Sciatic nerve (tissue), 2 donors: Measurements from ENCODE around the gene GALNT2. TPM values are rescaled to one million over a fixed set of nuclear protein-coding genes. Genes with fewer than 3 reads are reported as not detected.
A peak's percentile ranks its signal among the peaks of the same experiment; 100 is the strongest.

Experiments used
- ATAC-seq: fragments of 200-7000 bp; cut with Tn5 transposase; one replicate; pipeline ENCODE4 v1.9.1; 2020; ENCODE audit warnings: mild to moderate bottlenecking, moderate library complexity
- DNase-seq: peaks from one replicate; pipeline ENCODE4 v3.0.0-alpha.2; 2020; ENCODE audit warnings: low spot score
- intact Hi-C: fragments of 100-400 bp; cut with DNase I; formaldehyde crosslinking; loops from one replicate; pipeline ENCODE4 v1.14.2; 2022
- total RNA-seq: library from RNA; stranded (reverse); fragmentation: NEBNext Ultra II Directional; extraction: Animal tissue kit (Norgen Biotek cat#: 25700); gene quantifications from one replicate; pipeline ENCODE4 v1.2.1, GENCODE V29; 2021
- donor health status: DM: no; HTN: no; CAD: no.
- donor health status: DM: no; HTN: no; CAD: no.

The GALNT2 gene
- total RNA-seq, 1 donor from 2014 or later, result 67.3 TPM

DNA sequence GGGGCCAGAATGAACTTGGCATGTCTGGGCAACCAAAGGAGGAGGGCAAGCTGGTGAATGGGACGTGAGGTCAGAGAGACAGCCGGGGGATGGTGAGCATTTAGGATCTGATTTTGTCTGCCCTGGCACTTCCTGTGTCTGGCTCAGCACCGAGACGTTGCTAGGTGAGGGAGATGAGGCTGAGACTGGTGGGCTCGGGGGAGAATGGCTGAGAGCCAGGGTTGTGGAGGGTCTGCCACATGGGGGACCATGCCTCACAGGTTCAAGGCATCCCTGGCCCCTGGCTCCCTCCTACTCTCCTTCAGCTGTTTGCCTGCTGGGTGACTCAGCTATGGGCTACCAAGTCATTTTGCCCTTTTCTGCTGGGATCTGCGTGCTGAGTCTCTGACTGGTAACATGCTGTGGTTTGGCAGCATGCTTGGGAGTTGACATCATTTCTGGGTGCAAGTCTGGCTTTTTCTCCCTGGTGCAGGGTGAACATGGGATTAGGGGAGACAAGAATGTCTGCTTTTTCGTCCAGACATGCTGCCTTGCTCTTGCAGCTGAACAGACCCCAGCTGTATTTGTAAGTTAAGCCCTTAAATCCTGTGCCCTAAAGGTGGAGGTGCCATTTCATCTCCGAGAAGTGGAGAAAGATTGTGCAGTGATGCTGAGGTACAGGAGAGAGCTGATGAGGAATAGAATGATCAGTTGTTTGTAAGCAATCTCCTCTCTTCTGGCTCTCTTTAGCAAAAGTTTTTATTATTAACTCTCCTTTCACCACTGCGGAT is 17.6 kb downstream of the GALNT2 start:
- intact Hi-C loops, result no loop called here
- peak; percentile 75 for DNase-seq
- peak; percentile 87 for ATAC-seq

DNA sequence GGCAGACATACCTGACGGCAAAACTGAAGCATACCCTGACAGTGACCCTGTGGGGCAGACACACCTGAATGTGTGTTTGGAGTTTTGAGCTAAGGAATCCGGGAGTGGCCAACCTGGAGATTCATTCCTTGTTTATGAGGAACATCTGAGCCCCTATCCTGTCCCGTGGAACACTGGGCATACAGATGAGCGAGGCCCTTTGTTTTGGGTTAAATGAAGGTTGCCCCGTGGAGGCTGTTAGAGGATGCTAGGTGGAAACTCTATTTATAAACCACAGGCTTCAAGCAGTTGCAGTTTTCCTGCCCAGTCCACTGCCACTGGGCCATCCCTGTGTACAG is 18.1 kb downstream of the GALNT2 start:
- DNase-seq (no peak), ATAC-seq (no peak)
- intact Hi-C loops, result no loop called here

DNA sequence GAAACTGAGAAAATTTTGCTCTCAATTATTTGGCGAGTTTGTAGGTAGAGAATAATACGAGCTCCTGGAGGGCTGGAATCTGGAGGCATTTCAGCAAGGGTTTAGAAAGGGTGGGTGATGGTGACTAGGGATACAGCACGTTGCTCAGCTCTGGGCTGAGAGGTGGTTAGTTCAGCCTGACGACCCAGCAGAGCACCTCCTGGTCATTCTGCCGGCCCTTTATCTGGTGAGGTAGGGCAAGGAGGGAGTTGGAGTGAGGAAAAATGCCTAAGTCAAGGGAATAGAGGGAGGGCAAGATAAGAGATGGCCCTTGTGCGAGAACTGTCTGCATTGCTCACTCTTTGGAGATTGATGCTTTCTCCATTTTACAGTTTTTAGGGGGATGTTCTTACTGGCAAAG is 19.1 kb downstream of the GALNT2 start:
- no peak for DNase-seq
- intact Hi-C loops, result no loop called here
- peak; percentile 4 for ATAC-seq

DNA sequence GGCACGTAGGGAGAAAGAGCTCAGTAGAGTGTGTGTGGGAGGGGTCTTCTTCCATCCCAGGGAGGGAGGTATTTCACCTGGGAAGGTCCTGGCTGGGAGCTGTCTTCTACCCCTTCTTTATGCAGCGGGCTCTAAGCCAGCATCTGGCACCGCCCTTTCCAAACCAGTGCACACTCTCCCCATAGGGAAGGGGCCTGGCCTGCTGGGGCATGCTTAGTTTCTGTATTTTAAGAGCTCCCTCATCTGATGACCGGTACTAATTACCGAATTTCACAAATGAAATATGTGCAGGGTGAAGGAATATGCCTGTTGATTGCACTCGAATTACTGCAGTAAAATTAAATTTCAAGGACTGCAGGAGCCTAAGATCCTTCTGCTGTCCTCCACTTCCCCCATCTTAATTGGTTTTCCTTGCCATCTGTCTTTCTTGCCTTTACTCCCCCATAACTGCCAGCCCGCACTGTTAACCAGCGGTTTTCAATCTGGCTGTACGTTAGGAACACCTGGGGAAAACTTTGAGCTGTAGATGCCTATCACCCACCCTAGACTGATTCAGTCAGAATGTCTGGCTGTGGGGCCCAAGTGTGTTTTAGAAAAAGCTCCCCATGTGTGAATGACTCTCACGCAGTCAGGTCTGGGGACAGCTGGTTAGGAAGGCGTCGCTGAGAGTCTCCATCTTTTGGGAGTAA is 20.1 kb downstream of the GALNT2 start:
- ATAC-seq (no peak), DNase-seq (peak; percentile 57)
- intact Hi-C loops, result no loop called here

DNA sequence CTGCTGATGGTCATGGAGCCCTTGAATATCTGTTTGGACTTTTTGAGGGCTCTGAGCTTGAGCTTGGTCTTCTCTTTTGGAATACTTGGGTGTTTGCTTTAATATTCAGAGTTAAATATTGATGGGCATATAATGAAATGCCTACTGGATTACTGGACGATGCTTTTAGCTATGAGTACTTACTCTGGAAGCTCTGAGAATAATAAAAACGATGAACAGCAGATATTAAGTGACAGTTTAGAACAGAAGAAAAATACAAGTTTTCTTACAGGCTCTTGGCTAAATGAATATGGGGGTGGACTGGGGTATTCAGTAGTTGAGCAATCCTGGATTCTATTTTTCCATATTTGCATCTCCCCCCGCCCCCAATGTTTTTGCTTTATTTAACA is 20.7 kb downstream of the GALNT2 start:
- ATAC-seq, result no peak
- no peak for DNase-seq
- intact Hi-C loops, result no loop called here

DNA sequence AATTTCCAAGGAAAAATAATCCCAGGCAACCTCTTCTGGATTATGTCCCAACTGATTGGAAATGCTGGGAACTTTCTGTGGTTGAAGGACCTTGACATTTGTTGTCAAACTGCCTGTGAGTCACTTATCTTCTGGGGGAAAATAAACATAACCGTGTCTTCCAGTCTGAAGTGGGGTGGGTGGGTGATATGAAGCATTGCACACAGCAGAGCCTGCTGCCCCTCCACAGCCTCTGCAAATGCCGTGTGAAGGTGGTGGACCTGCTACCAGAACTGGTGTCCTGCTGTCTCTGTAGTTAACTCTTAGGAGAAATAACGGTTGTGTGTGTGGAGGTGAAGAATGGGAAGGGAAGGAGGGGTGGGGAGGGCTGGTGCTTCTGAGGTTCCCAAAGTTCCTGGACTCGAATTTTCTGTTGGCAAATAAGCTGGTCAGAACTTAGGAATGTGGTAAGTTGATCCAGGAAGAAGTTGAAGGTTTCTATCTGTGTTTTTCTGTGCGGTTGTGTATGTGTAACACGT is 23.2 kb downstream of the GALNT2 start:
- ATAC-seq (no peak), DNase-seq (no peak)
- intact Hi-C loops, result no loop called here

DNA sequence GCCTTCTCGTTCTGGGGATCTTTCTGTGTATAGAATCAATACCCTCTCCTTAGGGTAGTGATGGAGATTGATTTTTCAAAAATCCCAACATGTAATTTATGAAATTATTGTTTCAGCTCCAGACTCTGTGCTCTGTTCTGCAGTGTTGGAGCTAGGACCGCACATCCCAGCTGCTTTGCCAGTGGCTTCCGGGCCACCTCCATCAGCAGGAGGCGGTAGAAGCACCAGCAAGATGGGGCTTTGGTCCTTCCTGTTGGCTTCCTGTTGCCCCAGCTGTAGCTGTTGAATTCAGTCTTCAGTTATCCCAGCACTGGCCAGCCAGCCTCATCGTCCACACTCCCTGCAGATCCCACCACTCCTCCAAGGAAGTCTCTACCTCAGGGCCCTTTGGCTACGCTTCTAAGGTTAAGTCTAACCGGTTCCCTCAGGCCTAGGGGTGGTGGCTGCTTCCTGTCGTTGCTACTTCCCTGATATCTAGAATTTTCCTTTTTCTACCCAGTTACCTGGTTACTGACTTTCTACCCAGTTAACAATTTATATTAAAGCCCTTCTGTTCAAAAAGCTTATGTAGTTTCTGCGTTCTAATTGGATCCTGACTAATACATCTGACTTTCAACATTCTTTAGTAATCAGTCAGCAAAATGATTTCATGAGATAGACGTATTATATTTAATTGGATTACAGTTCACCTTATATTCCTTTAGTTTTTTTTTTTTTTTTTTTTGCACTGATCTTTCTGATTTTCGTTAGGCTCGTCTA is 24.6 kb downstream of the GALNT2 start:
- DNase-seq (peak; percentile 23), ATAC-seq (no peak)
- intact Hi-C loops, result no loop called here

DNA sequence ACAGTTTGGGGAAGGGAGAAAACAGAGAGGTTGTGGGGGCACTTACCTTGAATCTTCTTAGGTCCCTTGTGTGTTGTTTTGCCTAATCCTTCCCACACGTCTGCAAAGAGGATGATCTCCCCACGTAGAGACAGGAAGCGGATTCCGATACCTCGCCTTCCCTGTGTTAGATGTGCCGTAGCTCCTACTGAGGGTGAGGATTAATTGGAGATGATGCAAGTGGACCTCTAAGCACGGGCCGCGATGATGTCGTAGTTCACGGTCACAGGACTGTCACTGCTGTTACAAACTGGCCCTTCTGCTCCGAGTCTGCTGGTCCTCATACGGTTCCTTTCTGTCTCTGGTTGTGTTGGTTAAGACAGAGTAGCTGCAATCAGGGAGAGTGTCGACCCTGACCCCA is 27.7 kb downstream of the GALNT2 start:
- DNase-seq (peak; percentile 43), ATAC-seq (no peak)
- intact Hi-C loops, result no loop called here

DNA sequence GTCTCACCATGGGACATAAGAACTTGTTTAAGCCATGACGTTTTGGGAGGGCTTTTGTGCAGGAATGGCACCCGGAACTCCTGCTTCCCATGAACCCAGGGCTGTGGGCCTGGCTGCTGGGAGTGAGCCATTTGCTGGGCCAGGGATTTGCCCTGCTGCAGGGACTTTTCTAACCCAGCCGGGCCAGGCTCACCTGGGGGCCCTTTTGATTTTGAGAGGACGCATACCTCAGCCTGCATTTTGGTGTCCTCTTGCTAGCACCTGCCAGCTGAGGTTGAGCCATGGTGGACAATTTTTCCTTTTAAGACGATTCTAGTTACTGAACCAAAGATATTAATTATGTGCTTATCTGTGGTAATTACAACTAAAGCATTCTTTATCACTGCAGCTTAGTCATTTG is 28.9 kb downstream of the GALNT2 start:
- ATAC-seq (no peak), DNase-seq (peak; percentile 49)
- intact Hi-C loops, result no loop called here

DNA sequence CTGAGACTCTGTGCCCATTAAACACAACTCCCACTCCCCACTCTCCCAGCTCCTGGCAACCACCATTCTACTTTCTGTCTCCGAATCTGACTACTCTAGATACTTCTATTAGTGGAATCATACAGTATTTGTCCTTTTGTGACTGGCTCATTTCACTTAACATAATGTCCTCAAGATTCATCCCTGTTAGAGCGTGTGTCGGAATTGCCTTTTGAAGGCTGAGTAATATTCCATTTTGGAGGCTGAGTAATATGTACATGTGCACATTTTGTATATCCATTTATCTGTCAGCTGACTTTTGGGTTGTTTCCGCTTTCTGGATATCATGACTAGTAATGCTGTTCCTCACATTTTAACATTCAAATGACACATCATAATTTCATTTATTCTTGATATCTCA is 30.3 kb downstream of the GALNT2 start:
- no peak for DNase-seq
- intact Hi-C loops, result no loop called here
- no peak for ATAC-seq

DNA sequence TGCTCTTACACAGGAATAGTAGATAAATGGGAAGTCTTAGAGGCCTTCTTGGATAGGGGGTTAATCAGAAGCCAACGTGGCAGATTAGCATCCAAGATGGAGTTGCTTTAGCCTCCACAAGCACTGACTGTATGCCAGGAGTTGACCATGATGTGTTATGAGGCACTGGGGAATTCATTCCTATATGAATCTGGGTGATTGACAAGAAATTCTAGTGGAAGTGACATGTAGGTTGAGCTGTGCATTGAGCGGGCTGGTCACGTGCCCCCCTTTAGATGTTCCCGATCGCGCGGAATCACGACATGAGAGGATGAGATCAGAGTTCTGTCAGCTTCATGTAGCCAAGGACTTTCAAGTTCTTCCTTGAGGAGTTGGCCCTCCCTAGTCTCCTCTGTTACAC is 31.7 kb downstream of the GALNT2 start:
- ATAC-seq (no peak), DNase-seq (no peak)
- intact Hi-C loops, result no loop called here

DNA sequence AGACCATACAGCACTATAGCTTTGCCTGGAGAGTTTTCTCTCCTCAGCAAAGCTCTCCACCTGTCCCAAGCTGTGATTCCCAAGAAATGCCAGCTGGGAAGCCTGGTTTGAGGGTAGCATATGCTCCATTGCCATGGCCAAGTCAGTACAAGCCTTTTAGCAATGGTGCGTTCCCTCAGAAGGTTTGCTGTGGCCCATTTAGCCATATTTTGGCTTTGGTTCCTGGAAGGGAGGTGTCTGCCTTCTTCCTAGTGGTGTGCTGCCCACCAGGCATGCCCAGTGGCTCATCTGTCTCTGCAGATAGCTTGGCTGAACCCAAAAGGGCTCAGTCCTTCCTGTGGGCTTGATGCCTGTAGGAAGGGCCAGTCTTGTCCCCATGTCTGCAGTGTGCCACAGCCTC is 32.4 kb downstream of the GALNT2 start:
- ATAC-seq (no peak), DNase-seq (no peak)
- intact Hi-C loops, result no loop called here

DNA sequence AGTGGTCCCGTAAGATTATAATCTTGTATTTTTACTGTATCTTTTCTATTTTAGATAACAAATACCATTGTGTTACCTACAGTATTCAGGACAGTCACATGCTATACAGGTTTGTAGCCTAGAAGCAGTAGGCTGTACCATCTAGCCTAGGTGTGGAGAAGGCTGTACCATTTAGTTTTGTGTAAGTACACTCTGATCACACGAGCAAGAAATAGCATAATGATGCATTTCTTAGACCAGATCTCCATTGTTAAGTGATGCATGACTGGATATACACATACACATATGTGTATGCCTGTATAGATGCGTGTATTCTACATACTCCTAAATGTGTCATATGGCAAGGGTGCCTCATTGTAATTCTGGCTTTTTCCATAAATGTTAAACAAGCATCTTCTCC is 33.9 kb downstream of the GALNT2 start:
- intact Hi-C loops, result no loop called here
- ATAC-seq (no peak), DNase-seq (no peak)

DNA sequence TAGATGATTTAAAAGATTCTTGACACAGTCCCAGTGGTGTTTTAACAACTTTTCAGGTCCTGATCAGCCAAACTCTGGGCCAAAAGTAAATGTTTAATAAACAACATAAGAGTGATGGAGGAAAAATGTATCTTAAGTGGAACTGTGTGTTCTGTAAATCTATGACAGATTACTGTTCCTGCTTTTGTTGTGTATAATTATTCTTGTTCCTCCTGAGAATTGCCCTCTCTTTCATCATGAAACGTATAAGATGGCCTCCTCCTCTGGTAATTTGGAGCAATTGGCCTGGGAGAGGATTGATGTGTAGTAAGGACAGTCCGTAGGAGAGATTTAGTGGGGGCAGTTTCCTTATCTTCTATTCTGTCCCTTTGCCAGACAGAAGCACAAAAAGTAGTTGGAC is 34.5 kb downstream of the GALNT2 start:
- no peak for ATAC-seq
- DNase-seq, result no peak
- intact Hi-C loops, result no loop called here

DNA sequence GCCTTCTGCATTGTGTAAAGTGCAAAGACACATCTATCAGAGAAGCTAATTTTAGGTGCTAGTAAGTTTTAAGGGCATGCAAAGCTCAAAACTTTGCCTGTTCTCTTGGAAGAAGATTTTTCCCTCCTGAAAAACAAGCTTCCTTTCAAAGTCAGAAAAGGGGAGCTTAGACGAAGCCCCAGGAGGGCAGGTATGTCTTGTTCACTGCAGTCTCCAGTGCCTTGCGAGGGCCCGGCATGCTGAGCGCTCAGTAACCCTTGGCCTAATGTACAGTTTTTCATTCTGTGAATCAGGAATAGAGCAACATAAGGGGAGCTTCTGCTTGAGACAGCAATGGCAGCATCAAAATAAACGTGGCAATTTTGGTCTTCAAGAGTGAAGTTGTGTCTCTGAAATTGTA is 35.0 kb downstream of the GALNT2 start:
- intact Hi-C loops, result no loop called here
- no peak for ATAC-seq
- no peak for DNase-seq

DNA sequence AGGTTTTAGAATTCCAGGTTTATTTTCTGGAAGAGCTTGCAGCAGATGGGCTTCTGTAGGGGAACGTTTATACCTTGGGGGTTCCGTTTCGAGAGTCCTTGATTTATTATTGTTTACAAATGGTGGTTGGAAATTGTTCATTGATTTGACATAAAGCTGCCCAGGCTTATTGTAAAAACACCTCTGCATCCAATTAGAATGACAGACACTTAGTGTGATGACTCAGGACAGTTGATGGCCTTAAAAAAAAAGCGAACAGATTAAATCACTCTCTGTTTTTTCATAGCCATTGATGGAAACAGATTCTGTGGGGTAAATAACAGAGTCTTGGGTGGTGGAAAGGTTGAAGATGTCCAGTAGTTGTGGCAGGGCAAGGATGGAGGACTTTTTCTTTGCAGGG is 35.4 kb downstream of the GALNT2 start:
- intact Hi-C loops, result no loop called here
- DNase-seq, result no peak
- no peak for ATAC-seq

DNA sequence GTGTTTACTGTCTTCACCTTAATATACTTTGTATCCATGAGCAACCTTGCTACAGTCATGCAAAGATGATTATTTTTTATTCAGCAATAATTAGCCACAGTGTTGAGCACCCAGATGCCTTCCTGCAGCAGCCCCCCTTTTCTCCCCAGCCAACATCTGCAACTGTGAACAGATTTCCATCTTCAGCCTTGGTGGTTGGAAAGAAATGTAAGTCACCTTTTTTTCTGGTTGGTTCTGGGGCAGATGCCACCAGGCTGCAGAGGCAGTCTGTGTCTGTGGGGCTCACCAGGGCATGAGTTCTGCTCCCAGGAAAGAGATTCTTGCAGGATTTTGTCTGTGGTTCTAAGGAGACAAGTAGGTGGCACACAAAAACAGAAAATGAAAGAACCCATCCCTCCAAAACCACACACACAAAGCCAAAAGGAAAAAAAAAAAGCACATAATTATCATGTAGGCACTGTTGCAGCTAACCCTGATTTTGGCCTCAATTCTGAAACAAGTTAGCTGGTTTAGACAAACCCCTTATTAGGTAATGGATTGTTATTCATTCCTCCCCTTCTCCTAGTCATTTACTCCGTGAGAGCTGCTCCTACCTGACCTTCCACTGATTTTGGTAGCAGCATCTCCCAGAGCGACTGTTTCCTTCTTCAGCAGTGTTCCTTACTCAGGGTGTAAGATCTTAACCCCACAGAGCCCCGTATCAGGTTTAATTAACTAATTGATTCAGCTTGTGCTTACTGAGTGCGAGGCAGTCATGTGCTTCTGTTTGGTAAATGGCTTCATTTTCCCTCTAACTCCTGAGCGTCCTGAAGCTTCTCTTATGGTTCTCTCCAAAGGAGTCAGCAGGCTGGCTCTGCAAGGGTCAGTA is 36.5 kb downstream of the GALNT2 start:
- DNase-seq (no peak), ATAC-seq (peak; percentile 11)
- intact Hi-C loops, result no loop called here

DNA sequence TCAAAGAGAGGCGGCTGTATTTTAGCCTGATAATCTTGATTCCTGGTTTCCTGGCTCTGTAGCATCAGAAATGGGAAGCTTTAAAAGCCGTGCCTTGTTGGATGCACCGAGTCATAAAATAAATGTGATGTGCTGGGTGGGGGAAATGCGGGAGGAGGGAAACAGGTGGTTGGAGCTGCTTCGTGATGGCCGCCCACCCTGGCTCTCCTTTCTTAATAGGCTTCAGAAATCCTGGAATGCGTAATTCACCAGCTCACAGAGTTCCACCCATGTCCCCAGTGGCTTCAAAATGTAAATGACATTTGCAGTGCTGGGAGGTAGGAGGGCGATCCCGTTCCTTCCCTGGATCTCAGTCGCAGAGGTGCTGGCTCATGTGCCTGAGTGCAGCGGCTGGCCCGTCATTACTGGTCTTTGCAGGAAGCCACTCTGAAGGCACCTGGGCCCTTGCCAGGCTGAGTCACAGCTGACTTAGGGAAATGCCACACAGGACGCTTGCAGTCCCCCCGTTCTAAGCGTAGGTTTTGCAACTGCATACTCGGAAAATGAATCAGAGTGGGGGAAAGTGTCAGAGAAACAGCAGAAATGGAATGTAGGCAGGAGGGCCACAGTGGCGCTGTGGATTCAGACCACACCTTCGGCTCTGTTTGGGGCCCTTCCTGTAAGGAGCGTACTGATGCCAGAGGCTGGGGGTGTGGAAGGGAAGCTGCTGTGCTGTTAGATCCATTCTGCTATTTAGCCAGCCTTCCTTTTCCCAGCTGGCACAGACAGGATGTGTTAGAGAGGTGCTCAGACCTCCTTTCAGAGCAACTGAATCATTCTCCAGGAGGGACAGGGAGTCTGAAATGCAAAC is 37.6 kb downstream of the GALNT2 start:
- intact Hi-C loops, result no loop called here
- ATAC-seq, result peak; percentile 92
- DNase-seq, result peak; percentile 93
